Testis (tissue), 3 donors: ENCODE results near the gene APC2. TPM values are rescaled to one million over a fixed set of nuclear protein-coding genes. Genes with fewer than 3 reads are reported as not detected.

Experiments
- DNase-seq: peaks from one replicate; pipeline ENCODE4 v3.0.0-alpha.2; 2019
- H3K27ac ChIP-seq, 2 donors: fragments of 200-600 bp; sonication (generic); one replicate each; pipeline ENCODE4 v1.5.1; 2019
- H3K27me3 ChIP-seq: fragments of 200-600 bp; sonication (generic); one replicate; pipeline ENCODE4 v1.5.1; 2019
- H3K36me3 ChIP-seq: fragments of 200-600 bp; sonication (generic); one replicate; pipeline ENCODE4 v1.5.1; 2017; ENCODE audit warnings: low read depth; ENCODE audit errors: missing control alignments
- H3K4me1 ChIP-seq: fragments of 200-600 bp; sonication (generic); one replicate; pipeline ENCODE4 v1.5.1; 2019
- H3K4me3 ChIP-seq, 2 donors: fragments of 200-600 bp; sonication (generic); one replicate each; pipeline ENCODE4 v1.5.1; 2017 to 2019
- H3K9me3 ChIP-seq: fragments of 200-600 bp; sonication (generic); one replicate; pipeline ENCODE4 v1.5.1; 2017
- CTCF ChIP-seq, 3 experiments: fragments of 450-650 bp in 2 of 3; fragments of 200-600 bp in 1 of 3; sonication (generic) in 1 of 3; IDR thresholded peaks; one replicate each; pipeline ENCODE4 v1.5.1; 2016 to 2019; ENCODE audit warnings: antibody characterized with exemption in 3 of 3, mild to moderate bottlenecking in 2 of 3, moderate library complexity in 1 of 3
- POLR2A ChIP-seq: fragments of 450-650 bp; IDR thresholded peaks from one replicate; pipeline ENCODE4 v1.6.1; 2017; ENCODE audit warnings: antibody characterized with exemption, mild to moderate bottlenecking, moderate library complexity
- WGBS, 2 donors: methylation state at CpG; one replicate each; pipeline ENCODE4 v1.1.5; 2018; 5-methylcytosine and 5-hydroxymethylcytosine counted together
- intact Hi-C: fragments of 100-400 bp; cut with DNase I; formaldehyde crosslinking; loops from one replicate; pipeline ENCODE4 v1.15.1; 2023; ENCODE audit warnings: low total_unique reads
- polyA plus RNA-seq: library from polyadenylated mRNA; stranded (reverse); fragments of 350-450 nt; fragmentation: Illumina TruSeq; extraction: RNeasy Lipid Tissue Mini Kit (QIAGEN cat#74804); gene quantifications from one replicate; pipeline ENCODE4 v1.2.3, GENCODE V29; 2014; ENCODE audit warnings: low read depth, low replicate concordance; ENCODE audit not compliant: insufficient read depth
- total RNA-seq, 2 donors: library from RNA; depleted of rRNA; stranded (reverse); fragments of >200 nt; gene quantifications; one replicate each; pipeline ENCODE4 v1.2.3, GENCODE V29; 2016

APC2 gene
- total and polyA plus RNA-seq, 3 donors from 2014 or later = 2.8 to 5.9 (median 4.6) TPM

- H3K27me3 ChIP-seq = no peaks in the 10 kb centered on the region
- intact Hi-C loops = no loop called here
- 88 to 90% methylated on average over 10 to 15 of the region's 17 CpGs for WGBS, 2 donors
These were observed 70.4 kb downstream of the APC2 start for GRCh38 chr19:1520203-1520780.

GRCh38 chr19:1521636-1522035 lies 71.7 kb downstream of the APC2 start:
- Histone ChIP-seq H3K27ac (peak overlapping the region; percentile 45 to 77), H3K27me3 (no peaks in the 10 kb centered on the region), H3K4me1 (peaks cover 13% of the 10 kb centered on the region), H3K4me3 (no peak overlapping the region), H3K36me3 (no peaks in the 10 kb centered on the region), H3K9me3 (no peaks in the 10 kb centered on the region)
- peak; percentile 85 for DNase-seq
- WGBS, 2 donors = 39 to 56% methylated on average over 14 of the region's 14 CpGs
- TF ChIP-seq POLR2A (no peak), CTCF (IDR thresholded peaks at IDR 0.05) (no peak)
- intact Hi-C loops = no loop called here

More at GRCh38 chr19:1520203-1520780, 70.4 kb downstream of the APC2 start:
- Histone ChIP-seq H3K9me3 (no peaks in the 10 kb centered on the region), H3K4me3 (no peak overlapping the region), H3K27ac (peak overlapping the region in 1 of 2 donors; percentile 2), H3K36me3 (no peaks in the 10 kb centered on the region), H3K4me1 (peaks cover 13% of the 10 kb centered on the region)
- TF ChIP-seq POLR2A = no peak
- no peak for TF ChIP-seq CTCF (IDR thresholded peaks at IDR 0.05)
- DNase-seq = no peak

GRCh38 chr19:1522061-1522460 lies 72.1 kb downstream of the APC2 start:
- peak overlapping the region in 1 of 2 donors; percentile 77 for H3K27ac ChIP-seq
- no peaks in the 10 kb centered on the region for H3K27me3 ChIP-seq
- peak; percentile 40 for DNase-seq
- no peak overlapping the region for H3K4me3 ChIP-seq
- no peaks in the 10 kb centered on the region for H3K9me3 ChIP-seq
- intact Hi-C loops = no loop called here
- H3K4me1 ChIP-seq = peaks cover 13% of the 10 kb centered on the region
- H3K36me3 ChIP-seq = no peaks in the 10 kb centered on the region
- WGBS, 2 donors = 57 to 64% methylated on average over 9 to 10 of the region's 10 CpGs
- no peak for TF ChIP-seq CTCF (IDR thresholded peaks at IDR 0.05)
- no peak for TF ChIP-seq POLR2A

GRCh38 chr19:1522838-1523237 lies 72.9 kb downstream of the APC2 start:
- intact Hi-C loops = no loop called here
- no peaks in the 10 kb centered on the region for H3K36me3 ChIP-seq
- peaks cover 13% of the 10 kb centered on the region for H3K4me1 ChIP-seq
- no peak for DNase-seq
- TF ChIP-seq POLR2A (no peak), CTCF (IDR thresholded peaks at IDR 0.05) (peak in 1 of 3 experiments; percentile 12)
- H3K4me3 ChIP-seq = no peak overlapping the region
- H3K27ac ChIP-seq = peak overlapping the region; percentile 39 to 77
- no peaks in the 10 kb centered on the region for H3K27me3 ChIP-seq
- H3K9me3 ChIP-seq = no peaks in the 10 kb centered on the region
- WGBS, 2 donors = 53 to 73% methylated on average over 3 to 18 of the region's 18 CpGs

Other genes with a start within 250 kb of the APC2 start
- gene STK11, start 244.3 kb upstream of the APC2 start, total RNA-seq = 100 to 1,000 TPM; 194 to 209 TPM
- 197 TPM for gene STK11, start 244.3 kb upstream of the APC2 start, polyA plus RNA-seq
- gene CBARP, start 212.1 kb upstream of the APC2 start, total RNA-seq = 1 to 10 TPM; 5.2 to 6.6 TPM
- 1.5 TPM for gene CBARP, start 212.1 kb upstream of the APC2 start, polyA plus RNA-seq
- 100 to 1,000 TPM; 104 to 166 TPM for gene ATP5F1D, start 208.4 kb upstream of the APC2 start, total RNA-seq
- gene ATP5F1D, start 208.4 kb upstream of the APC2 start, polyA plus RNA-seq = 94.5 TPM
- 10 to 100 TPM; 38.2 to 42.4 TPM for gene MIDN, start 201.5 kb upstream of the APC2 start, total RNA-seq
- gene MIDN, start 201.5 kb upstream of the APC2 start, polyA plus RNA-seq = 30.3 TPM
- gene CIRBP, start 180.8 kb upstream of the APC2 start, total RNA-seq = 100 to 1,000 TPM; 621 to 661 TPM
- 483 TPM for gene CIRBP, start 180.8 kb upstream of the APC2 start, polyA plus RNA-seq
- gene FAM174C, start 174.6 kb upstream of the APC2 start, total RNA-seq = 100 to 1,000 TPM; 111 to 128 TPM
- gene FAM174C, start 174.6 kb upstream of the APC2 start, polyA plus RNA-seq = 51.6 TPM
- gene EFNA2, start 164.2 kb upstream of the APC2 start, total RNA-seq = 1 to 10 TPM; 1.5 to 2.9 TPM
- 0.61 TPM for gene EFNA2, start 164.2 kb upstream of the APC2 start, polyA plus RNA-seq
- 100 to 1,000 TPM; 170 to 176 TPM for gene NDUFS7, start 66.2 kb upstream of the APC2 start, total RNA-seq
- 172 TPM for gene NDUFS7, start 66.2 kb upstream of the APC2 start, polyA plus RNA-seq
- gene GAMT, start 48.6 kb upstream of the APC2 start, total RNA-seq = 100 to 1,000 TPM; 144 to 191 TPM
- 92.2 TPM for gene GAMT, start 48.6 kb upstream of the APC2 start, polyA plus RNA-seq
- 10 to 100 TPM; 97.9 to 99.6 TPM for gene DAZAP1, start 42.5 kb upstream of the APC2 start, total RNA-seq
- gene DAZAP1, start 42.5 kb upstream of the APC2 start, polyA plus RNA-seq = 215 TPM
- gene RPS15, start 11.7 kb upstream of the APC2 start, total RNA-seq = 1,000 to 10,000 TPM; 1,248 to 1,750 TPM
- 768 TPM for gene RPS15, start 11.7 kb upstream of the APC2 start, polyA plus RNA-seq
- 10 to 100 TPM; 55.4 to 72.5 TPM for gene C19orf25, start 29.1 kb downstream of the APC2 start, total RNA-seq
- 39.3 TPM for gene C19orf25, start 29.1 kb downstream of the APC2 start, polyA plus RNA-seq
- 100 to 1,000 TPM; 108 to 203 TPM for gene PCSK4, start 40.2 kb downstream of the APC2 start, total RNA-seq
- 179 TPM for gene PCSK4, start 40.2 kb downstream of the APC2 start, polyA plus RNA-seq
- gene REEP6, start 41.1 kb downstream of the APC2 start, total RNA-seq = 100 to 1,000 TPM; 429 to 454 TPM
- 386 TPM for gene REEP6, start 41.1 kb downstream of the APC2 start, polyA plus RNA-seq
- 10 to 100 TPM; 10.7 to 17.9 TPM for gene ADAMTSL5, start 62.9 kb downstream of the APC2 start, total RNA-seq
- gene ADAMTSL5, start 62.9 kb downstream of the APC2 start, polyA plus RNA-seq = 7.2 TPM
- gene PLK5, start 74.0 kb downstream of the APC2 start, total RNA-seq = 10 to 100 TPM; 13.4 to 31.5 TPM
- gene PLK5, start 74.0 kb downstream of the APC2 start, polyA plus RNA-seq = 2.4 TPM
- gene MEX3D, start 118.2 kb downstream of the APC2 start, total RNA-seq = 100 to 1,000 TPM; 127 to 211 TPM
- 45.6 TPM for gene MEX3D, start 118.2 kb downstream of the APC2 start, polyA plus RNA-seq
- 100 to 1,000 TPM; 146 to 153 TPM for gene MBD3, start 142.7 kb downstream of the APC2 start, total RNA-seq
- gene MBD3, start 142.7 kb downstream of the APC2 start, polyA plus RNA-seq = 78.3 TPM
- 10 to 100 TPM; 45.8 to 60.8 TPM for gene UQCR11, start 155.3 kb downstream of the APC2 start, total RNA-seq
- gene UQCR11, start 155.3 kb downstream of the APC2 start, polyA plus RNA-seq = 105 TPM
- gene TCF3, start 202.5 kb downstream of the APC2 start, total RNA-seq = 100 to 1,000 TPM; 330 to 423 TPM
- gene TCF3, start 202.5 kb downstream of the APC2 start, polyA plus RNA-seq = 157 TPM